Retina (tissue), 1 donor: ENCODE measurements around the gene GABBR2.

Experiments used
- DNase-seq: peaks from one replicate; pipeline ENCODE4 v3.0.0-alpha.2; 2016

GABBR2 gene

GRCh38 chr9:98625728-98626127 is 83.0 kb downstream of the GABBR2 start:
- DNase-seq: no peak

- no peak for DNase-seq
Observed at GRCh38 chr9:98619788-98620187, 88.9 kb downstream of the GABBR2 start.

GRCh38 chr9:98615633-98616032 is 93.1 kb downstream of the GABBR2 start:
- DNase-seq: no peak

- no peak for DNase-seq
Observed at GRCh38 chr9:98614941-98615340, 93.8 kb downstream of the GABBR2 start.

- no peak for DNase-seq
Observed at GRCh38 chr9:98612061-98612752, 96.5 kb downstream of the GABBR2 start.

GRCh38 chr9:98611319-98611718 is 97.4 kb downstream of the GABBR2 start:
- DNase-seq: no peak

GRCh38 chr9:98610711-98611110 is 98.0 kb downstream of the GABBR2 start:
- DNase-seq: no peak

- no peak for DNase-seq
Observed at GRCh38 chr9:98610211-98610610, 98.5 kb downstream of the GABBR2 start.

GRCh38 chr9:98609646-98610045 is 99.1 kb downstream of the GABBR2 start:
- no peak for DNase-seq

- DNase-seq: no peak
Observed at GRCh38 chr9:98607787-98608186, 100.9 kb downstream of the GABBR2 start.

GRCh38 chr9:98607152-98607551 is 101.6 kb downstream of the GABBR2 start:
- no peak for DNase-seq

- no peak for DNase-seq
Observed at GRCh38 chr9:98606730-98607129, 102.0 kb downstream of the GABBR2 start.

GRCh38 chr9:98605116-98605515 is 103.6 kb downstream of the GABBR2 start:
- no peak for DNase-seq

- DNase-seq: no peak
Observed at GRCh38 chr9:98603821-98604383, 104.8 kb downstream of the GABBR2 start.

GRCh38 chr9:98602839-98603500 is 105.8 kb downstream of the GABBR2 start:
- no peak for DNase-seq

- DNase-seq: peak; percentile 67
Observed at GRCh38 chr9:98600631-98601030, 108.1 kb downstream of the GABBR2 start.

GRCh38 chr9:98599566-98600216 is 109.0 kb downstream of the GABBR2 start:
- DNase-seq: no peak

GRCh38 chr9:98598861-98599260 is 109.9 kb downstream of the GABBR2 start:
- DNase-seq: no peak

- no peak for DNase-seq
Observed at GRCh38 chr9:98597236-98597771, 111.4 kb downstream of the GABBR2 start.

- no peak for DNase-seq
Observed at GRCh38 chr9:98596486-98596885, 112.2 kb downstream of the GABBR2 start.

- DNase-seq: no peak
Observed at GRCh38 chr9:98594546-98595160, 114.1 kb downstream of the GABBR2 start.

GRCh38 chr9:98593354-98594253 is 115.1 kb downstream of the GABBR2 start:
- no peak for DNase-seq
